Neural cell (in vitro differentiated cells): Measurements from ENCODE around the gene SAG. TPM values are rescaled to one million over a fixed set of nuclear protein-coding genes. Genes with fewer than 3 reads are reported as not detected.

ENCODE experiments used
- H2AFZ ChIP-seq: fragments of 200-600, 300-800 bp; sonication (generic), shearing (Covaris generic); 2 replicates; pipeline ENCODE4 v1.6.0; 2014; ENCODE audit warnings: low read depth, mild to moderate bottlenecking, antibody characterized with exemption, low read length, moderate library complexity
- H3F3A ChIP-seq: fragments of 200-600 bp; shearing (Covaris generic); 2 replicates; pipeline ENCODE4 v1.6.1; 2016; ENCODE audit warnings: mild to moderate bottlenecking, moderate library complexity, mixed read lengths, antibody characterized with exemption, low read length; ENCODE audit not compliant: insufficient read depth, poor library complexity, severe bottlenecking
- H3K27ac ChIP-seq: fragments of 200-600, 300-800 bp; sonication (generic), shearing (Covaris generic); 2 replicates; pipeline ENCODE4 v1.5.1; 2014; ENCODE audit warnings: mild to moderate bottlenecking, low read length, moderate library complexity
- H3K27me3 ChIP-seq: fragments of 300-800, 200-600 bp; sonication (generic), shearing (Covaris generic); 2 replicates; pipeline ENCODE4 v1.6.0; 2014; ENCODE audit warnings: mild to moderate bottlenecking, low read depth, low read length, moderate library complexity; ENCODE audit not compliant: insufficient read depth
- H3K36me3 ChIP-seq: fragments of 300-800, 200-600 bp; sonication (generic), shearing (Covaris generic); 2 replicates; pipeline ENCODE4 v1.5.1; 2014; ENCODE audit warnings: mild to moderate bottlenecking, antibody characterized with exemption, low read length, moderate library complexity; ENCODE audit not compliant: insufficient read depth
- H3K4me2 ChIP-seq: fragments of 300-800, 200-600 bp; sonication (generic), shearing (Covaris generic); 2 replicates; pipeline ENCODE4 v1.6.0; 2014; ENCODE audit warnings: mild to moderate bottlenecking, low read length
- H3K4me3 ChIP-seq: fragments of 300-800, 200-600 bp; sonication (generic), shearing (Covaris generic); 2 replicates; pipeline ENCODE4 v1.5.1; 2014; ENCODE audit warnings: mild to moderate bottlenecking, low read length, moderate library complexity
- H3K79me2 ChIP-seq: fragments of 200-600 bp; shearing (Covaris generic); replicated peaks from 2 replicates; pipeline ENCODE4 v1.6.0; 2014; ENCODE audit warnings: mild to moderate bottlenecking, low read length, moderate library complexity; ENCODE audit not compliant: insufficient read depth
- H3K9ac ChIP-seq: fragments of 300-800, 200-600 bp; sonication (generic), shearing (Covaris generic); 2 replicates; pipeline ENCODE4 v1.6.1; 2016; ENCODE audit warnings: mild to moderate bottlenecking, low read length, mixed read lengths
- H3K9me2 ChIP-seq: fragments of 200-600 bp; shearing (Covaris generic); 2 replicates; pipeline ENCODE4 v1.6.1; 2016; ENCODE audit warnings: mild to moderate bottlenecking, low read length, mixed read lengths; ENCODE audit not compliant: insufficient read depth
- H3K9me3 ChIP-seq: fragments of 200-600, 300-800 bp; sonication (generic), shearing (Covaris generic); 2 replicates; pipeline ENCODE4 v1.6.1; 2016; ENCODE audit warnings: mild to moderate bottlenecking, mixed run types, low read length, moderate library complexity, mixed read lengths
- H4K20me1 ChIP-seq: fragments of 200-600 bp; shearing (Covaris generic); 2 replicates; pipeline ENCODE4 v1.6.1; 2016; ENCODE audit warnings: mild to moderate bottlenecking, mixed run types; ENCODE audit not compliant: insufficient read depth
- CTCF ChIP-seq: fragments of 450-650 bp; IDR thresholded peaks from 2 replicates; pipeline ENCODE4 v1.5.1; 2014; ENCODE audit warnings: antibody characterized with exemption, mild to moderate bottlenecking, moderate library complexity; ENCODE audit not compliant: poor library complexity, severe bottlenecking
- EP300 ChIP-seq: fragments of 450-650 bp; conservative IDR thresholded peaks from 2 replicates; pipeline ENCODE4 v1.6.1; 2014; ENCODE audit warnings: antibody characterized with exemption, mild to moderate bottlenecking, moderate library complexity; ENCODE audit not compliant: poor library complexity, severe bottlenecking
- EZH2 ChIP-seq: fragments of 200-600, 300-800 bp; shearing (Covaris generic), sonication (generic); IDR thresholded peaks from 2 replicates; pipeline ENCODE4 v1.6.1; 2014; ENCODE audit warnings: antibody characterized with exemption, low read length, borderline replicate concordance, mild to moderate bottlenecking; ENCODE audit not compliant: insufficient read depth, poor library complexity, severe bottlenecking
- MXI1 ChIP-seq: fragments of 450-650 bp; conservative IDR thresholded peaks from 2 replicates; pipeline ENCODE4 v1.6.1; 2014; ENCODE audit warnings: antibody characterized with exemption, mild to moderate bottlenecking; ENCODE audit not compliant: poor library complexity, severe bottlenecking
- POLR2AphosphoS5 ChIP-seq: IDR thresholded peaks from 2 replicates; pipeline ENCODE4 v1.6.1; 2012
- RAD21 ChIP-seq: fragments of 450-650 bp; conservative IDR thresholded peaks from 2 replicates; pipeline ENCODE4 v1.6.1; 2014; ENCODE audit warnings: antibody characterized with exemption, mild to moderate bottlenecking, moderate library complexity
- REST ChIP-seq: IDR thresholded peaks from 2 replicates; pipeline ENCODE4 v1.6.1; 2012; ENCODE audit warnings: borderline replicate concordance
- SMC3 ChIP-seq: fragments of 450-650 bp; conservative IDR thresholded peaks from 2 replicates; pipeline ENCODE4 v1.6.1; 2014; ENCODE audit warnings: antibody characterized with exemption, mild to moderate bottlenecking, moderate library complexity; ENCODE audit not compliant: poor library complexity
- TAF1 ChIP-seq: IDR thresholded peaks from 2 replicates; pipeline ENCODE4 v1.6.1; 2012; ENCODE audit warnings: low read depth
- polyA plus RNA-seq: library from polyadenylated mRNA; depleted of rRNA; stranded (reverse); fragments of >200 nt; gene quantifications from 2 replicates; pipeline ENCODE4 v1.2.3, GENCODE V29; 2014

SAG gene
- polyA plus RNA-seq, 1 donor from 2014 or later: not detected

- Histone ChIP-seq H3K27me3 (no peaks in the 10 kb centered on the region), H3F3A (no peaks in the 10 kb centered on the region), H3K9ac (no peak overlapping the region), H3K27ac (no peak overlapping the region), H3K79me2 (no peaks in the 10 kb centered on the region), H3K9me2 (no peaks in the 10 kb centered on the region), H2AFZ (no peak overlapping the region), H4K20me1 (no peaks in the 10 kb centered on the region), H3K36me3 (peaks cover 7% of the 10 kb centered on the region), H3K4me3 (no peak overlapping the region), H3K4me2 (no peak overlapping the region), H3K9me3 (no peaks in the 10 kb centered on the region)
- no peak for TF ChIP-seq TAF1
- no peak for TF ChIP-seq RAD21
- TF ChIP-seq POLR2AphosphoS5: no peak
- no peak for TF ChIP-seq EZH2
- no peak for TF ChIP-seq MXI1
- no peak for TF ChIP-seq EP300
- TF ChIP-seq REST: no peak
- TF ChIP-seq CTCF: no peak
- TF ChIP-seq SMC3: no peak
Measured at GRCh38 chr2:233267516-233268245, 39.9 kb upstream of the SAG start.

GRCh38 chr2:233270366-233270765, 37.2 kb upstream of the SAG start:
- Histone ChIP-seq H3F3A (no peaks in the 10 kb centered on the region), H4K20me1 (no peaks in the 10 kb centered on the region), H3K27ac (no peak overlapping the region), H3K4me3 (no peak overlapping the region), H3K79me2 (no peaks in the 10 kb centered on the region), H3K36me3 (peaks cover 12% of the 10 kb centered on the region), H2AFZ (no peak overlapping the region), H3K4me2 (no peak overlapping the region), H3K27me3 (no peaks in the 10 kb centered on the region), H3K9ac (no peak overlapping the region), H3K9me3 (no peaks in the 10 kb centered on the region), H3K9me2 (no peaks in the 10 kb centered on the region)
- TF ChIP-seq EZH2: no peak
- TF ChIP-seq MXI1: no peak
- no peak for TF ChIP-seq RAD21
- no peak for TF ChIP-seq CTCF
- no peak for TF ChIP-seq EP300
- no peak for TF ChIP-seq TAF1
- no peak for TF ChIP-seq REST
- TF ChIP-seq SMC3: no peak
- TF ChIP-seq POLR2AphosphoS5: no peak
